ENCODE measurements around the gene SIK2.

- TF ChIP-seq CTCF (IDR thresholded peaks at IDR 0.05) (no peak), EZH2 (IDR thresholded peaks at IDR 0.05; ENCODE audit: borderline replicate concordance, insufficient read depth, low read depth, low read length, poor library complexity, severe bottlenecking) (no peak)
These were observed 170.3 kb downstream of the SIK2 start for GRCh38 chr11:111772535-111772934.
